DMS53 (cell line): ENCODE measurements around the gene MPIG6B.
"Not testable (repeated sequence)": the region's sequence is repeated elsewhere in the genome, so short reads cannot be mapped to it uniquely, and the experiment has no call there.

ENCODE experiments used
- DNase-seq: peaks from one replicate; lab custom pipeline; 2025; lab: John Stamatoyannopoulos, UW

Gene MPIG6B

GRCh38 chr6:31701666-31702404 is 21.3 kb upstream of the MPIG6B start:
- DNase-seq: peak; percentile 70

DNA sequence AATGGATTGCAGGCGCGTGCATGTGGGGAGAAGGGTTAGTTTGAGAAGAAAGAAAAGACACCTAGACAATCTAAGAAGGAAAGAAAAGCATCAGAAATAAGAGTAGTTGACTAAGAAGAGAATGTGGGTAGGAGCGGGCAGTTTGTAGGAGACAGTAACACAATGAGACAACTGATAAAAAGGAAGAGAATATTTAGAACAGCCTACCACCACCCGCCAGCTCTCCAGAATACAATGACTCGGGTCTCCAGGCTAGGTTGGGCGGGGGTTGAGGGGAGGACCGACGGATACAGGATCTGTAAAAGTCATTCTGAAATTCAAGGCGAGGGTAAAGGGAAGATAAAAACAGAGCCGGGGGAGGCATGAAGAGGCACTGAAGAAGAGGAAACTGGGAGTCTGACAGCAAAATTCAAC is 20.8 kb upstream of the MPIG6B start:
- no peak for DNase-seq

GRCh38 chr6:31702819-31703716 is 20.1 kb upstream of the MPIG6B start, which contains the start of gene ABHD16A:
ABHD16A (minus strand) TSS chr6:31703324; CDS start chr6:31703281, 43 bp downstream.
- peak; percentile 99 for DNase-seq

GRCh38 chr6:31705931-31706330 is 17.2 kb upstream of the MPIG6B start:
- DNase-seq: no peak

DNA sequence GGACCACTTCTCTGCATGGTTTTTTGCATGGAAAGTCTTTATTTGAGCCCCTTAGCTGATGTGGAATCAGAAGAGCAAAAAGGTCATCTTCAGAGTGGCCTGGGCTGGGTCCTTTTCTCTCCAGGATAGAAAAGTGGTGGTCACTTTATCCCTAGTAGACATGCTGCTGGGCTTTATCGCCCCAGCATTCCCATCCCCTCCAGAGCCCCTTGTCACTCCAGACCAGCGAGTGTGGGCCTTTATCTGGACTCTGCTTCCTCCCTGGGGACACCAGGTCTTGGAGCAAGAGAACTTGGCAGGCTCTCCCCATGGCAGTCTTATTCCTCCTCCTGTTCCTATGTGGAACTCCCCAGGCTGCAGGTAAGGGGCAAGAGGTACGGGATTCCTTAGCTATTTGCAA is 16.6 kb upstream of the MPIG6B start, which contains the start of gene LY6G6F:
LY6G6F (plus strand) TSS at position 268 of the 400 bp plus-strand sequence; CDS start at position 309, 41 bp downstream.
- DNase-seq: no peak

DNA sequence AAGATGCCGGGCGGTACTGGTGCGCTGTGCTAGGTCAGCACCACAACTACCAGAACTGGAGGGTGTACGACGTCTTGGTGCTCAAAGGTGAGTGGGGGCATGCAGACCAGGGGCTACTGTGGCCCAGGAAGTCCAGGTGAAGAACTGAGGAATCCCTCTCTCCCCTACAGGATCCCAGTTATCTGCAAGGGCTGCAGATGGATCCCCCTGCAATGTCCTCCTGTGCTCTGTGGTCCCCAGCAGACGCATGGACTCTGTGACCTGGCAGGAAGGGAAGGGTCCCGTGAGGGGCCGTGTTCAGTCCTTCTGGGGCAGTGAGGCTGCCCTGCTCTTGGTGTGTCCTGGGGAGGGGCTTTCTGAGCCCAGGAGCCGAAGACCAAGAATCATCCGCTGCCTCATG is 15.5 kb upstream of the MPIG6B start:
- DNase-seq: no peak

DNA sequence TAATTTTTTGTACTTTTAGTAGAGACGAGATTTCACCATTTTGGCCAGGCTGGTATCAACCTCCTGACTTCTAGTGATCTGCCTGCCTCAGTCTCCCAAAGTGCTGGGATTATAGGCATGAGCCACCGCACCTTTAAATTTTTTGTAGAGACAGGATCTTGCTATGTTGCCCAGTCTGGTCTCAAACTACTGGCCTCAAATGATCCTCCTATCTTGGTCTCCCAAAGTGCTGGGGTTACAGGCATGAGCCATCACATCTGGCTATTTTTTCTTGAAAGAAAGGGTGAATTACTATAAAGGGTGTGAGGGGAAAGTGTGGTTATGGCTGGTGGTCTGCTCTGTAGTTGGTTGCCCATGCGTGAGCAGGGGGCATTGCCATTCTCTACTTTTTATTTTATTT is 14.9 kb upstream of the MPIG6B start:
- DNase-seq: no peak

- not testable (repeated sequence) for DNase-seq
These were observed 14.0 kb upstream of the MPIG6B start for GRCh38 chr6:31709157-31709556.

DNA sequence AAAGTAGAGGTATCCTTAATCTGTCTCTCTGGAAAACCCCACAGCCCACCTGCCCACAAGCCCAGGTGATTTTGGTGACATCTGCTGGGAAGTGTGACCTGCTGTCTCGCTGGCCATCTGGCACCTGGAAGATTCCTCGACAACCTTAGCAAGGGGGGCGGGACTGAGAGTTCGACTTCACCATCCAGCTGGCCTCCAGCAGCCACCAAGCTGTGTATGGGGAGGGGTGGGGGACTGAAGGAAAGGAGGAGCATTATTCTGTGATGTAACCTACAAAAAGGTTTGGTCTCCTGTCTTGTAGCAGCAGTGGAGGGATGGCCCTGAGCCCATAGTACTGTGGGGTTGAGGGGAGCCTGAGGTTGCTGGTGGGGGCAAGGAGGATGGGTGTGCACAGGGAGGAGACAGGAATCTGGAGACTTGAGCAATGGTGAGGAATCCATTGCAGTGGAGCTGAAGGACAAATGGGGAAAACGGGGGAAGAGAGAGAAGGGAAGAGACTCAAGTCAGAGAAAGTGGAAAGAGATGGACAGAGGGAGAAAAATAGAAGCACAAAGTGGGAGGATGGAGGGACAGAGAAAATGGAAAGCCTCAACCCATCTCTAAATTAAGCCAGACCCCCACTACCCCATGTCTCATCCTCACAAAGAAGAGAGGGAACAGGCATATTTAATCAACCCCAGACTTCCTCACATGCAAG is 12.5 kb upstream of the MPIG6B start:
- DNase-seq: no peak

- no peak for DNase-seq
These were observed 11.9 kb upstream of the MPIG6B start for GRCh38 chr6:31711233-31711632.

- peak; percentile 46 for DNase-seq
These were observed 10.9 kb upstream of the MPIG6B start for GRCh38 chr6:31712296-31712695.

DNA sequence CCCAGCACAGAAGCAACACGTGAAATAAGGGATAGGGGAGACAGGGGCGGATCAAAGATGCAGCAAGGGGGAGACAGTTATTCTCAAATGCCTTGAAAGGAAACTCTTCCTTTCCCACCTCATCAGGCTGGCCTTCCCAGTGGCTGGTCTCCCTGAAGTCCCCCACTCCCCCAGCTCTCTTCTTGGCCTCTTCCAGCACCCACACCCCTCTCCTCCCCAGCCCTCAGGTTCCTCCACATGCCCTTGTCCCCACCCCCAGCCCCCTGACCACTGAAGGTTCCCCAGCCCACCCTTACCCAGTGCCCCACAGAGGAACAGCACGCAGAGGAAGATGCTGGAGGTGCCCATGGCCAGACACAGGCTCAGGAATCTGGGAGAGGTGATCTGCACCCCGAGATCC is 9.7 kb upstream of the MPIG6B start:
- no peak for DNase-seq

DNA sequence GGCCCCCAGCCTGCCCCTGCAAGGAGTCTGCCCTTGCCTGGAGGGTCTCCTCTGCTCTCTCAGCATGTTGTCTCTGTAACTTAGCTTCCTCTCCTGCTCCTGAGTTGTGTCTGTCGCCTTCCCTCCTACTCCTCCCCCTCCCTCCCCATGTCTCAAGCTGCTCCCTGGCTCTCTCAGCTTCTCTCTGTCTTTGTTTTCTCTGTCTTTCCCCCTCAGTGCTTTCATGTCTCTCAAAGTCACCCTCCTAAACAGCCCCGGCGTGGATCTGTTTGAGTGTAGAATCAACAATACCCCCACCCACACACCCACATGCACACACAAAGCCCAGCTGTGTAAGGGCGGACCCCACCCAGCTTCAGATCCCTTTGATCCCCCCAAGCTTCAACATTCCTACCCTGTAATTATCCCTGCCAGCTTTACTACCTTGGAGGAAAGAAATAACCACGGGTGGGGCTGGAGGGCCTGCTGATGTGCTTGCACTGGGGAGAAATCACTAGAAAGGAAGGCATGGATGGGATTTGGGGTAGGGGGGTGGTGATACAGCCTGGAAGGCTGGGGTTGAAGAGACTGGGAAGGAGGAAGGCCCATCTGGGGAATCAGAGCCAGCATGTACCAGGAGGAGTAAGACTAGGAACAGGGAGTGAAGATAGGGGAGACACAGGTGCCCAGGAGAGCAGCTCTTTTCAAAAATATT is 9.0 kb upstream of the MPIG6B start:
- no peak for DNase-seq

- DNase-seq: no peak
These were observed 7.9 kb upstream of the MPIG6B start, which contains the start of gene LY6G6D for GRCh38 chr6:31715022-31715958. LY6G6D (plus strand) TSS chr6:31715348; CDS start chr6:31715356, 8 bp downstream.

DNA sequence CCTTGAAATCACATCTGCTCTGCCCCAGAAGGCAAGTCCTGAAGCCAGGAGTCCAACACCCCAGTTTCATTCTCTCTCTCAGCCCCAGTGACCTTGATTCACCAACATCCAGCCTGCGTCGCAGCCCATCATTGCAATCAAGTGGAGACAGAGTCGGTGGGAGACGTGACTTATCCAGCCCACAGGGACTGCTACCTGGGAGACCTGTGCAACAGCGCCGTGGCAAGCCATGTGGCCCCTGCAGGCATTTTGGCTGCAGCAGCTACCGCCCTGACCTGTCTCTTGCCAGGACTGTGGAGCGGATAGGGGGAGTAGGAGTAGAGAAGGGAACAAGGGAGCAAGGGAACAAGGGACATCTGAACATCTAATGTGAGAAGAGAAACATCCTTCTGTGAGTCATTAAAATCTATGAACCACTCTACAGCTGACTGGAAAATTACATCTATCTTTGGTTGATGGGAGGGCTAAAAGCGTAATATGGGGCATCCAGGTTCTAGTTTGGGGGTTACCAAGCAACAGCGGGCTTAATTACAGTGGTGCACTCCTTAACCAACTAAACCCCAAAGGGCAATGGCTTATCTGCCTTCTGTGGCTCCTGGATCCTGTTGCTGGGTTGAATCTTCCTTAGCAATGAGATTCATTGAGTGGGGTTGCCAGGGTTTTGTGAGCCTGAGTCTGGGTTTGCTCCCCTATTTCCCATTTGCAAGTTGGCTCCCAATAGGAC is 5.5 kb upstream of the MPIG6B start:
- peak; percentile 34 for DNase-seq

- peak; percentile 93 for DNase-seq
These were observed 4.9 kb upstream of the MPIG6B start for GRCh38 chr6:31718265-31718664.

DNA sequence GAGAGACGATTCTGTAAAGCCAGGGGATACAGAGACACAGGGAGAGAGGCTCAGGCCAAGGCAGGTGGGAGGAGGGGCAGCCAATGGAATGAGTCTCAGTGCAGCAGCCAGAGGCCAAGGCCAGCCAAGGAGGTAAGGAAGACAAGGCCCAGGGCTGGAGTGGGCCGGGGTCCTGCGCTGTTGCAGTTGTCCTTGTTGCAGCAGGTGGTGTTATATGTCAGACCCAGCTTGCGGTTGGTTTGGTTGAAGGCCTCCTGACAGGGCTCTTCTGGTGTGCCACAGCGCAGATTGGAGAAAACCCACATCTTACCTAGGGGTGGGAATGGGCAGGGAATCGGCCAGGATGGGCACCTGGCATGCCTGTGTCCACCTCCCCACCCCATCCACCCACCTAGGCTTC is 4.2 kb upstream of the MPIG6B start:
- DNase-seq: no peak

- DNase-seq: no peak
These were observed 2.9 kb upstream of the MPIG6B start for GRCh38 chr6:31720196-31720770.

DNA sequence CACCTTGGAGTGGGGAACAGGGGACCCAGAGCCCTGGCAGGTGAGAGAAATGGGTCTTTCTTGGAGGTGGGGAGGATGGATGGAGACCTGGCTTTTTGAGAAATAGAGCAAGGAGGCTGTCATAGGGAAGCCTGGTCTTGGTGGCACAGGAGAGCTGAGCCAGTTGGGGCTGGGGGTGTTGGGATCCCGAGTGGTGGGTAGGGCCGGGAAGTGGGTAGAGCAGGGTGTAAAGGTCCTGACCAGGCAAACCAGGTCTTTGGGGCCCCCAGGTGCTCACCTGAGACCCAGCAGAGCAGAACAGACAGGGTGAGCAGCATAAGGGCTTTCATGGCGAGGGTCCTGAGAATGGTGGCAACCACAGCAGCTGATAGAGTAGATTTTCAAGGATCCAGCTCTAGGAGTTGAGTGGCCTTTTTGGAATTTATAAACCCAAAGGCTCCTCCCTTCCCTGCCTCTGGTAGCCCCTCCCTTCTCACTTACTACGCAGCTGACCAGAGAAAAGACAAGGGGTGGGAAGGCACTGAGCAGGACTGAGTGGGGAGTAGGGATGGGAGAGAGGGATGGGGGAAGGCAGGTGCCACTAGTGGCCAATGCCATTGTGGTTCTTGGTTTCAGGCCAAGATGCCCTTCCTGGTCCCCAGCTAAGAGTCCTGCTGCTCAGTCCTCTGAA is 1.7 kb upstream of the MPIG6B start, which contains the start of gene LY6G6C:
LY6G6C (minus strand) TSS at position 396 of the 670 bp plus-strand sequence; CDS start at position 329, 67 bp downstream.
- no peak for DNase-seq
